ENCODE results near the gene BTBD9. TPM values are rescaled to one million over a fixed set of nuclear protein-coding genes. Genes with fewer than 3 reads are reported as not detected.

Gene BTBD9
- total and polyA plus RNA-seq, 2 donors (not counting 3 experiments of a cell fraction or from before 2014, with no cell fraction given), result 4.9 to 15.0 TPM

GRCh38 chr6:38599966-38600550 is 39.7 kb downstream of the BTBD9 start:
- TF ChIP-seq GATA2 (IDR thresholded peaks at IDR 0.05; ENCODE audit: insufficient read depth, insufficient read length, low read depth, low read length) (no peak), POLR2AphosphoS5 (IDR thresholded peaks at IDR 0.05; ENCODE audit: insufficient read depth, low read depth, low read length) (no peak), MYC (IDR thresholded peaks at IDR 0.05; ENCODE audit: low read depth, low read length) (no peak), MAX (IDR thresholded peaks at IDR 0.05; ENCODE audit: insufficient read depth, insufficient read length) (no peak), EZH2 (IDR thresholded peaks at IDR 0.05; ENCODE audit: borderline replicate concordance, low read depth, low read length, severe bottlenecking) (no peak), POLR2A (IDR thresholded peaks at IDR 0.05; ENCODE audit: low read depth, low read length) (no peak), CTCF (IDR thresholded peaks at IDR 0.05; ENCODE audit: extremely low read depth in 1 of 2, insufficient read depth in 1 of 2, low read depth in 1 of 2, low read length in 2 of 2) (no peak)
- H3K4me1 ChIP-seq (ENCODE audit: control insufficient read depth, extremely low read depth, insufficient read depth, low read length), result no peaks in the 10 kb centered on the region
- H3K9me3 ChIP-seq (replicated peaks; ENCODE audit: control insufficient read depth, insufficient read depth, low read length), result no peaks in the 10 kb centered on the region
- no peak overlapping the region for H3K27ac ChIP-seq (ENCODE audit: insufficient read depth, low read depth, low read length)
- no peak for DNase-seq (ENCODE audit: low read depth, low spot score)
- H3K27me3 ChIP-seq (ENCODE audit: control insufficient read depth in 2 of 2, insufficient read depth in 2 of 2, low read length in 2 of 2), result no peaks in the 10 kb centered on the region
- CTCF ChIA-PET, result interaction anchor here (1.0 to 1.9 kb wide), 4 partner anchors 9 to 28 kb away, joined by 3 to 7 read pairs (median 4); no protein-coding TSS in a partner anchor
- no peak overlapping the region for H3K4me2 ChIP-seq (ENCODE audit: insufficient read depth, low read length)
- POLR2A ChIA-PET, result no interaction called here
- dilution Hi-C loops (cut with MboI; ENCODE audit: extremely low pct_ligation_motif_present, low sequenced_read_pairs) (no loop called here), intact Hi-C loops (cut with micrococcal nuclease) (no loop called here)
- FAIRE-seq, result no peak
- H3K9me1 ChIP-seq (replicated peaks; ENCODE audit: control insufficient read depth, extremely low read depth, insufficient read depth, low read length), result no peaks in the 10 kb centered on the region
- BruUV-seq (replicated peaks), result no TSS peak
- H3K79me2 ChIP-seq (ENCODE audit: control insufficient read depth, insufficient read depth, low read length), result no peaks in the 10 kb centered on the region
- H4K20me1 ChIP-seq (replicated peaks; ENCODE audit: control insufficient read depth, extremely low read depth, insufficient read depth, low read length), result no peaks in the 10 kb centered on the region
- no peaks in the 10 kb centered on the region for H3K36me3 ChIP-seq (ENCODE audit: control insufficient read depth in 2 of 2, extremely low read depth in 1 of 2, insufficient read depth in 2 of 2, low read length in 2 of 2)
- H3K9ac ChIP-seq (replicated peaks; ENCODE audit: extremely low read depth, insufficient read depth, low read length), result no peak overlapping the region
- H2AFZ ChIP-seq (ENCODE audit: low read depth, low read length), result no peak overlapping the region
- H3K4me3 ChIP-seq (replicated peaks in 1 of 3; ENCODE audit: insufficient read depth in 1 of 3, low read depth in 1 of 3, low read length in 3 of 3), result no peak overlapping the region

All from endothelial cell of umbilical vein (primary cell).